ENCODE data around the gene GPR152. TPM values are rescaled to one million over a fixed set of nuclear protein-coding genes. Genes with fewer than 3 reads are reported as not detected.
A peak's percentile ranks its signal among the peaks of the same experiment; 100 is the strongest.

The GPR152 gene
- total RNA-seq, 1 experiment from 2014 or later, result not detected

DNA sequence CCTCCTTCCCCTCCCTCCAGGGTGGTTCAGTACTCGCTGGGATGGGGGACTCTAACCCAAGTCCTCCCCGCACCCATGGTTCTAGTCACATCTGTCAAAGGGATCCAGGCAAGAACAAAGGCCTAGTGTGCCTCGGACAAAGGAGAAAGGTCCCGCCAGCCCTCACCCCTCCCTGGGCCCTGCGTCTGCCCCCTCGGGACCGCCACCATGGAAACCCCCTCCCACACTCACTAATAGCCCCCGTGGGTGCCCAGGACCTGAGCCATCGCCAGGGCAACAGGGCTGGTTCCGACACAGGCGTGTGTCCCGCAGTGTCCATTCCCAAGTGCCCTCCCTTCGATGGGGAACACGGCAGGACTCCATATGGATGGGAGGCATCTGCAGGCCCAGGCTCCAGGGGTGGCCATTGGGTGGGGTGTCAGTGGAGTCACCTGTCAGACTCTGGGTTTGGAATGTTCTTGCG lies 42.1 kb downstream of the GPR152 start:
- Histone ChIP-seq H2BK120ac (ENCODE audit: low read depth, low read length, poor library complexity, severe bottlenecking) (no peak overlapping the region), H3K14ac (ENCODE audit: insufficient read depth, low read length) (no peak overlapping the region), H2BK5ac (ENCODE audit: insufficient read length, low read length) (no peak overlapping the region), H3T11ph (ENCODE audit: low read length) (no peak overlapping the region), H3K27me3 (ENCODE audit: insufficient read depth, low read length) (no peaks in the 10 kb centered on the region), H3K23ac (ENCODE audit: insufficient read length, low read depth, low read length) (no peak overlapping the region), H3K4ac (ENCODE audit: low read depth, low read length) (no peak overlapping the region), H2BK15ac (ENCODE audit: low read depth, low read length) (no peak overlapping the region), H3K79me1 (ENCODE audit: insufficient read depth, low read depth, low read length, poor library complexity, severe bottlenecking) (no peaks in the 10 kb centered on the region), H4K8ac (replicated peaks; ENCODE audit: insufficient read length, low read depth, low read length) (no peak overlapping the region), H4K91ac (ENCODE audit: insufficient read length, low read depth, low read length) (no peak overlapping the region), H3K4me2 (ENCODE audit: insufficient read depth, insufficient read length, low read length) (no peak overlapping the region), H2BK12ac (ENCODE audit: insufficient read length, low read depth, low read length) (no peak overlapping the region), H3K79me2 (ENCODE audit: insufficient read depth, low read length) (no peaks in the 10 kb centered on the region), H2BK20ac (ENCODE audit: low read depth, low read length, poor library complexity, severe bottlenecking) (no peak overlapping the region), H3K4me1 (ENCODE audit: insufficient read depth, low read length) (no peaks in the 10 kb centered on the region), H3K27ac (ENCODE audit: insufficient read length, low read depth, low read length) (no peak overlapping the region), H4K5ac (ENCODE audit: insufficient read length, low read depth, low read length) (no peak overlapping the region), H2AFZ (ENCODE audit: low read length) (no peak overlapping the region), H3K18ac (ENCODE audit: insufficient read length, low read depth, low read length) (no peak overlapping the region), H3K9ac (ENCODE audit: extremely low read depth, insufficient read length, low read length) (no peak overlapping the region), H3K56ac (ENCODE audit: insufficient read length, low read depth, low read length) (no peak overlapping the region), H4K20me1 (ENCODE audit: control insufficient read depth, insufficient read depth, insufficient read length) (no peaks in the 10 kb centered on the region), H2AK5ac (ENCODE audit: insufficient read length, low read length) (no peak overlapping the region), H3K23me2 (ENCODE audit: insufficient read length, low read depth, low read length, poor library complexity, severe bottlenecking) (no peaks in the 10 kb centered on the region), H3K9me3 (ENCODE audit: control insufficient read depth, low read depth, low read length) (no peaks in the 10 kb centered on the region)
- no peak for DNase-seq
- Mint-ChIP-seq H3K27ac (no peak overlapping the region), H3K4me1 (peaks cover 14 to 28% of the 10 kb centered on the region in 2 experiments), H3K27me3 (ENCODE audit: low read depth) (peaks cover 52% of the 10 kb centered on the region), H3K9me3 (no peaks in the 10 kb centered on the region), H3K36me3 (ENCODE audit: insufficient read depth in 1 of 3, low read depth in 3 of 3) (no peaks in the 10 kb centered on the region), H3K4me3 (0 out of 5 replicates have a peak overlapping the region, but pooled peaks of 1 of the 2 experiments have one; percentile 17)
- WGBS (ENCODE audit: extremely low coverage, insufficient read length, low lambda C conversion rate), result no CpG with 5 or more reads among the region's 15 CpGs
- TF ChIP-seq, protein P1, sequence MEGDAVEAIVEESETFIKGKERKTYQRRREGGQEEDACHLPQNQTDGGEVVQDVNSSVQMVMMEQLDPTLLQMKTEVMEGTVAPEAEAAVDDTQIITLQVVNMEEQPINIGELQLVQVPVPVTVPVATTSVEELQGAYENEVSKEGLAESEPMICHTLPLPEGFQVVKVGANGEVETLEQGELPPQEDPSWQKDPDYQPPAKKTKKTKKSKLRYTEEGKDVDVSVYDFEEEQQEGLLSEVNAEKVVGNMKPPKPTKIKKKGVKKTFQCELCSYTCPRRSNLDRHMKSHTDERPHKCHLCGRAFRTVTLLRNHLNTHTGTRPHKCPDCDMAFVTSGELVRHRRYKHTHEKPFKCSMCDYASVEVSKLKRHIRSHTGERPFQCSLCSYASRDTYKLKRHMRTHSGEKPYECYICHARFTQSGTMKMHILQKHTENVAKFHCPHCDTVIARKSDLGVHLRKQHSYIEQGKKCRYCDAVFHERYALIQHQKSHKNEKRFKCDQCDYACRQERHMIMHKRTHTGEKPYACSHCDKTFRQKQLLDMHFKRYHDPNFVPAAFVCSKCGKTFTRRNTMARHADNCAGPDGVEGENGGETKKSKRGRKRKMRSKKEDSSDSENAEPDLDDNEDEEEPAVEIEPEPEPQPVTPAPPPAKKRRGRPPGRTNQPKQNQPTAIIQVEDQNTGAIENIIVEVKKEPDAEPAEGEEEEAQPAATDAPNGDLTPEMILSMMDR (conservative IDR thresholded peaks at IDR 0.05), result no peak
